ENCODE results near the gene NPPC.
"Not testable (repeated sequence)": the region's sequence is repeated elsewhere in the genome, so short reads cannot be mapped to it uniquely, and the experiment has no call there.

The NPPC gene

GRCh38 chr2:231926180-231926741, at the start of gene NPPC:
Gene NPPC, minus strand, starts transcription at chr2:231926396. Its CDS starts 147 bp downstream, at chr2:231926249.
- DNase-seq (ENCODE audit: low read depth, low spot score): no peak

DNA sequence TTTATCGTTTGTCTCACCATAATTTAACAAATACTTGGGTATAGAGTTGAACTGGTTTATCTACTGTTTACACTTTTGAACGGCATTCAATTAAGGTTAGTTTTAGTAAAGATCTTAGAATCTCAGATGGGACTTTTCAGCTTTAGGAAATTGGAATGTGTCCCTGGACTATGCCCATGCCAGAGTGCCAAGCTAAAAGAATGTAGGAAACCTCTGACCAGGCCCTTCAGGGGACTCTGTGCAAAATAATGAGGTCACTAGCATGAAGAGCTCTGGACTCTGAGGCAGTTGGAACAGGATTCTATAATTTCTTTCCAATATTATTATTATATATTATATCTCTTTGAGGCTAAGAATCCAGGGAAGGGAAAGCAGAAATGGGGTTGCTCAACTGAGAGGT, 48.8 kb upstream of the NPPC start:
- no peak for DNase-seq (ENCODE audit: low read depth, low spot score)

DNA sequence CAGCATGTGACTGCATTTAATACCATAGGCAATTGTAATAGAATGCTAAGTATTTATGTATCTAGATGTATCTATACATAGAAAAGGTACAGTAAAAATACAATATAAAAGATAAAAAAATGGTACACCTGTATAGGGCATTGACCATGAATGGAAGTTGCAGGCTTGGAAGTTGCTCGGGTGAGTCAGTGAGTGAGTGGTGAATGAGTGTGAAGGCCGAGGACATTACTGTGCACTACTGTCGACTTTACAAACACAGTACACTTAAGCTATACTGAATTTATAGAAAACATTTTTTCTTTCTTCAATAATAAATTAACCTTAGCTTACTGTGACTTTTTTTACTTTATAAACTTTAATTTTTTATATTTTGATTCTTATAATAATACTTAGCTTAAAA, 44.3 kb upstream of the NPPC start:
- no peak for DNase-seq (ENCODE audit: low read depth, low spot score)

DNA sequence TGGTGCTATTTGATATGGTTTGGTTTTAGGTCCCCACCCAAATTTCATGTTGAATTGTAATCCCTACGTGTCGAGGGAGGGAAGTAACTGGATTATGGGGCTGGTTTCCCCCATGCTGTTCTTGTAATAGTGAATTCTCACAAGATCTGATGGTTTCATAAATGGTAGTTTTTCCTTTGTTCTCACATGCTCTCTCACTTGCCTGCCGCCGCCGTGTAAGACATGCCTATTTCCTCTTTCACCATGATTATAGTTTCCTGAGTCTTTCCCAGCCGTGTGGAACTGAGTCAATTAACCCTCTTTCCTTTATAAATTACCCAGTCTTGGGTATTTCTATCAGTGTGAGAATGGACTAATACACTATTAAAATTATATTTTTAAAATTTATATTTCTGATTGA, 42.6 kb upstream of the NPPC start:
- DNase-seq (ENCODE audit: low read depth, low spot score): no peak

- no peak for DNase-seq (ENCODE audit: low read depth, low spot score)
Measured at GRCh38 chr2:231966886-231967285, 40.7 kb upstream of the NPPC start.

DNA sequence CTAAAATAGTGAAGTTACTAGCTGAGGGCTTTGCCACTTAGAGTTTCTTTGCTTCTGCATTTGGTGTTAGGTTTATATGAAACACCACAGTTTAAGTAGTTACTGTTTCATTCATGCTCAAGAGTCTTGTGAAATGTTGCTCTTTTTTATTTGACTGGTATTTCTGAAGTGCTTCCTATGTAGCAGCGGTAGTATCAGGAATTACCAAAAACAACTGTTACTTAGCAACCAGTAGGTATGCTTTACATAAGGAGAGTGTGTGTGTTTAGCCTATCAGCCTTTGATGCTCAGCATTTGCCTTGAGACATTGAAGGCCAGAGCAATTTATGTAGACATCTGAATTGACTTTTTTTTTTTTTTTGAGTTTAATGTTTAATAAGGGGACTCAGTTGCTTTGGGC, 38.9 kb upstream of the NPPC start:
- DNase-seq (ENCODE audit: low read depth, low spot score): no peak

GRCh38 chr2:231961349-231962166, 35.4 kb upstream of the NPPC start, which contains the start of gene DIS3L2:
Gene DIS3L2, plus strand, starts transcription at chr2:231961713. Its CDS starts 53,215 bp downstream, at chr2:232014928.
- peak; percentile 8 for DNase-seq (ENCODE audit: low read depth, low spot score)

DNA sequence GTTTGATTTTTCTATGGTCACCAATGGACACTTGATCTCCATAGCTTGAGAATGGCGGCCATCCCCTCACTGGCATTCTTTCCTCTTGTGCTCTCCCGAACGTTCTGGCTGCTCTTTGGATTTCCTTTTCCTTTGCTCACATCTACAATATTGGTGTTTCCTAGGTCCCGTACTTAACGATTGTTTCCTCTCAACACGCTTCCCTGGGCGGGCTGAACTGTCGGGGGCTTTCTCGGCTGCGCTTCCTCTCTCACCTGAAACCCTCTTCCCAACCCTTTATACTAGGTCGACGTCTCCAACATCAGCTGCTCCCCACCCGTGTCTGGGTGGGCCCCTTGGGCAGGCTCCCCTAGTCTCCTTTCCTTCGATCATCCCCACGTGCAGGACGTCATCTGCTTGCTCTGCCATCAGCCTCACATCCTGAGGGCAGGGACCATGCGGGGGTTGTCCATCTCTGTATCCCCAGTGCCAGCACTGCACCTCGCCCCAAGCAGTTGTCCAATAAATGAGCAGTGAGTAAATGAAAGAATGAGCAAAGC, 34.7 kb upstream of the NPPC start:
- no peak for DNase-seq (ENCODE audit: low read depth, low spot score)

- no peak for DNase-seq (ENCODE audit: low read depth, low spot score)
Measured at GRCh38 chr2:231957913-231958763, 31.9 kb upstream of the NPPC start.

DNA sequence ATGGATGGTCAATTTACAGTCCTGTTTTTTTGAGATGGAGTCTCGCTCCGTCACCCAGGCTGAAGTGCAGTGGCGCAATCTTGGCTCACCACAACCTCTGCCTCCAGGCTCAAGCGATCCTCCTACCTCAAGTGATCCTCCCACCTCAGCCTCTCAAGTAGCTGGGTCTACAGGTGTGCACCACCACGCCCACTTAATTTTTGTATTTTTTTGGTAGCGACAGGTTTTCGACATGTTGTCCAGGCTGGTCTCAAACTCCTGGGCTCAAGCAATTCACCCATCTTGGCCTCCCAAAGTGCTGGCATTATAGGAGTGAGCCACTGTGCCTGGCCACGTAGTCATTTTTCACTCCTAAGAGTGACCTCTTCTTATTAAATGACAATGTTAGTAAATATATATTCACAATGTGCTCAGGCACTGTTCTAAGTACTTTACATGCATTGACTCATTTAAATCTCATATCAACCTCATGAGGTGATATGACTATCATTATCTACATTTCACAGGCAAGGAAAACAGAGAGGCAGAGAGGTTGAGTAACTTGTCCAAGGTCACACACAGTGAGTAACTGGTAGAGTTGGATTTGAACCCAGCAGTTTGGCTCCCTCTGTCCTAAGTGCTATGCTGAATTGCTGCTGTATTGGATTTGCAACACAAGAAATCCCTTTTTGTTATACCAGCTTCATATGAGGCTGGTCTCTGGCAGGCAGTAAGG, 29.7 kb upstream of the NPPC start:
- no peak for DNase-seq (ENCODE audit: low read depth, low spot score)

GRCh38 chr2:231951452-231952035, 25.3 kb upstream of the NPPC start:
- no peak for DNase-seq (ENCODE audit: low read depth, low spot score)

- no peak for DNase-seq (ENCODE audit: low read depth, low spot score)
Measured at GRCh38 chr2:231947694-231948093, 21.5 kb upstream of the NPPC start.

GRCh38 chr2:231947112-231947511, 20.9 kb upstream of the NPPC start:
- not testable (repeated sequence) for DNase-seq (ENCODE audit: low read depth, low spot score)

DNA sequence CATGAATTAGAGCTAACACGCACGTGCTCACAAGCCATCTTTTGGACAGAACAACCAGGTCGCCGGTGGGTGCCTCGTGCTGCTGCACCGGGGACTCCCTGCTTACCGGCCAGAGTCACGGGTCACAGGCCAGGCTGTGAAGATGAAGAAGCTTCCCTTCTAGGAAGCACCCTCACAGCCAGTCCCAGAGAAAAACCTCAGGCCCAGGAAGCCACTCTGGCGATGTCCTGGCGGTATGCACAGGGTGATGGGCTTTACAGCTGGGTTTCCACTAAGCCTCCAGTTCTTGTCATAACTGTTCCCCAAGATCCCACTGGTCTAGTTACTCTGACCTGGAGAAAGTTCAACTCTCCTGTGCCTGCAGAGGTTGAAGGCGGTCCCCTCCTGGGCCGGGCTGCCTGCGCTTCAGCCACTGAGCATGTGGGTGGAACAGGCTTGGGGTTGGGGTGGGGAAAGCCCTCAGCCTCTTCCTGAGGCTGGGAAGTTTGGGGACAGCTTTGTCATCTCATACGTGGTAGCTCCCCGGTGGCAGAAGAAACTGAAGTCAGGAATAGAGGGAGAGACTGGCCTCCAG, 20.1 kb upstream of the NPPC start:
- no peak for DNase-seq (ENCODE audit: low read depth, low spot score)

DNA sequence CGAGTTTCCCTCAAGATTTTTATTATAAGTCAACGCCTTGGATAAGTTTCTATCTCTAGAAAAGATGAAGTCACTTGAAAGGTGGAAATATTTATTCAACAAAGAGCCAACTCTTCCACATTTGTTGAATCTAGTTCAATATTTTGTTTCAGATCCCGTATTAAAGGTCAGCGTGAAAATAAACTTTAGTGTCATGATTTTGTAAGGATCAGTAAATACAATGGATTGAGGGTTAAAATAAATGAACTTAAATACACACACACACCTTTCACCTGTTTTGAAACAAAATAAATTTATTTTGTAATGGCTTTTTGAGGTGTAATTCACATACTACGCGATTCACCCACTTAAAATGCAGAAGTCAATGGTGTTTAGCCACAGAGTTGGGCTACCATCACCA, 16.0 kb upstream of the NPPC start:
- DNase-seq (ENCODE audit: low read depth, low spot score): no peak

DNA sequence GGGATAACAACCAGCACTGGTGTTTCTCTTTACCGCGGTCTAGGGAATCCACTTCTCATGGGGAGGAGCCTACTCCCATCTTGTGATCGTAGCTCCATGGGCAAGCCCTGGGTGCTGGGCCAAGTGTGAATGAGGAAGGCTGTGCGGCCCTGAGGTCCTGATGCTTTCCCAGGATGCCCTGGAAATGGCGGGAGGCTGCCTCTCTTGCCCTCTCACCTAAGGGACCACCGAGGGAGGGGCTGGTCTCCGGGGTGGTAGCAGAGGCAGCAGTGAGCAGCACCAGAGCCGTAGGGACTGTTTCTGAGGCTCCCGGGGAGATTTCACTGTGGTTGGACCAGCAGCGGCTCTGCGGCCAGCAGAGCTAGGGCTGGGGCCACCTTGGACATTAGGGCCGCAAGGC, 15.5 kb upstream of the NPPC start:
- DNase-seq (ENCODE audit: low read depth, low spot score): no peak

- no peak for DNase-seq (ENCODE audit: low read depth, low spot score)
Measured at GRCh38 chr2:231940795-231941194, 14.6 kb upstream of the NPPC start.

DNA sequence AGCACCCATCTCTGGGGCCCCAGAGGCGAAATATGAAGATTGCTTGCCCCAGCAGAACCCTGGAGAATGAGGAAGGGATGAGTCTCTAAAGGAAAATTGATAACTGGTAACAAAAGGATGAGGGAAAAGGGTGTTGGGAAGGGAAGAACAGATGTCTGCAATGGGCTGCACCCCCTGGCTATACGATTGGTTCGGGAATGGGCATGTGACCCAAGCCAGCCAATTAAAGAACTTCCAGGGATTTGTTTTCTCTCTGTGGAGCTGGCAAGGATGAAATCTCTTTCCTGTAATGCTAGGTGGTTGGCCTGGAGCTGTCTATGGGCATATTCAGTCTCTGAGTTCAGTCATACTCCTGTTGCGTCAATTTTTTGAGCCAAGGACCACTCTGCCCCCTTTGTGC, 12.8 kb upstream of the NPPC start:
- no peak for DNase-seq (ENCODE audit: low read depth, low spot score)

DNA sequence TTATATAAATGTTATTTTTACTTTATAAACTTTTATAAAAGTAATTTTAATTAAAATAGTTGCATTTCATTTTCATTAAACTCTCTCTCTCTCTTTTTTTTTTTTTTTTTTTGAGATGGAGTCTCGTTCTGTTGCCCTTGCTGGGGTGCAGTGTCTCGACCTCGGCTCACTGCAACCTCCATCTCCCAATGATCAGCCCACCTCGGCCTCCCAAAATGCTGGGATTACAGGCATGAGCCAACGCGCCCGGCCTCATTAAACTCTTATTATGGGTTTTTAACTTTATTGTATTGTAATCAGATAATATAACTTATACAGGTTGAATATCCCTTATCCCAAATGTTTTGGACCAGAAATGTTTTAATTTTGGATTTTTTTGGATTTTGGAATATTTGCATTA, 10.9 kb upstream of the NPPC start:
- no peak for DNase-seq (ENCODE audit: low read depth, low spot score)

- no peak for DNase-seq (ENCODE audit: low read depth, low spot score)
Measured at GRCh38 chr2:231936491-231936890, 10.3 kb upstream of the NPPC start.

- no peak for DNase-seq (ENCODE audit: low read depth, low spot score)
Measured at GRCh38 chr2:231935815-231936214, 9.6 kb upstream of the NPPC start.
